ENCODE measurements around the gene FBXO38.

The FBXO38 gene

DNA sequence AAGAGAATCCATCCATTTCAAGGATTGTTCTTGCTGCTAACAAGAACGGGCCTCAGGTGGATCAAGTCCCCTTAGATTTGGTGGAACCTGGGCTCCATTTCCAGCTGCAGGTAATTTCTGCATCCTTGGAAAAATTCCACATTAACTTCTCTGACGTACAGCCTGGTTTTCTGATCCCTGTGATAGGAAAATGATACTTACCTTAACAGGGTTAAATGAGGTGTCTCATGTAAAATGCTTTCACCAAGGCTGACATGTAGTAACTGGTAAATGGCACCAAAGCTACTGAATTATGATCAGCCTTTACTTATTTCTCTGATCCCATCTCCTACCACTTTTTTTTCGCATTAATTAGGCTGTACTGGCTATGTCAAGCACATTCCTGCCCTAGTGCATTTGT is 93.7 kb downstream of the FBXO38 start:
- DNase-seq, result no peak

DNA sequence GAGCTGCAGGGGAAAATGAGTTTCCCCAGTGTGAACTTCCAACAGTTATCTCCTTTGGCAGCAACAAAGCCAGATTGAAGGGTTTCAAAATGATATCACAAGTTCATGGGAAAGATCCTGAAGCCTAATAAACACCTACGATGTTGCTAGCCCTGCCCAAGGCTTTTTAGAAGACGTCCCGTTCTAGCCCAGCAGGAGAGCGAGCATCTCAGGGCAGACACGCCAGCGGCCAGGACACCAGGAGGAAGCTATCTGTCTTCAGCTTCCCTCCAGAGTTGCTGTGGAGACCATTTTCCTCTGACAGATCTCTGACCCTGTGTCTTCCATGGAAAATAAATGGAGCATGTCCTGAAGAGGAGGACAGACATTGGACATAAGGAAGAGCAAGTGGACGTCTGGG is 98.4 kb downstream of the FBXO38 start:
- DNase-seq, result no peak

GRCh38 chr5:148482697-148483462 is 99.1 kb downstream of the FBXO38 start:
- peak; percentile 11 to 42 for DNase-seq

- DNase-seq, result no peak
These were observed 100.0 kb downstream of the FBXO38 start for GRCh38 chr5:148483750-148484149.

- DNase-seq, result no peak
These were observed 100.9 kb downstream of the FBXO38 start for GRCh38 chr5:148484651-148485050.

- DNase-seq, result no peak
These were observed 102.7 kb downstream of the FBXO38 start for GRCh38 chr5:148486456-148486855.

- no peak for DNase-seq
These were observed 105.0 kb downstream of the FBXO38 start for GRCh38 chr5:148488757-148489156.

DNA sequence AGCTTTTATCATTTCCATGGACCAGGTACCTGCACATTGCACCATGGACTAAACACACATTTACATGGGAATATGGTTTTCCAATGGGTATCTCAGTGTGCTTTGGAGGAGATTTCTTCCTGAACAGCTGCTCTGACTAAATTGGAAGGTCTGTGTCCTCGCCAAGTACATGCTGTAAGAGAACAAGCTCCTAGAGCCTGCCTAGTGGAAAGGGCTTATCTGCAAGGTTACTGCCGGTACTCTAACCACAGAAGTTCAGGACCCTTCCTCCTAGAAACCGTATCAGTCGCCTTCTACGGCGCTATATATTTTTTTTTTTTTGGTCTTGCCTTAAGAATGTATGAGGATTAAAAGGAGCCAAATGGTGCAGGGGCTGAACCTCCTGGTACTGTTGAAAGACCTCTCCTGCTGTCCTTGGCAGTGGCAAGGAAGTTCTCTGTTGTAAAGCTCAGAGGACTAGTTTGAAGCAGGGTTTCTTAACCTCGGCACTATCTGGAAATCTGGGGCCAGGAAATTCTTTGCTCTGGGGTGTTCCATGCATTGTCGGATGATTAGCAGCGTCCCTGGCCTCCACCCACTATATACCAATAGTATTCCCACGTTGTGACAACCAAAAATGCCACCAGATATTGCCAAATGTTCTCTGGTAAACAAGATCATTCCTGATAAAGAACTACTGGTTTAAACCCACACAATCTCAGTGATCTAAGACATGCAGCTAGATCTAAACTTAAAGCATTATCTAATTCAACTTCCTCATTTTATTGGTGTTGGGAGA is 107.4 kb downstream of the FBXO38 start:
- DNase-seq, result no peak

- no peak for DNase-seq
These were observed 108.0 kb downstream of the FBXO38 start for GRCh38 chr5:148491793-148492184.

- no peak for DNase-seq
These were observed 108.6 kb downstream of the FBXO38 start for GRCh38 chr5:148492351-148492750.

Data from bone marrow (tissue), 2 donors.